HepG2 (cell line): ENCODE data around the gene NRL.

Experiments used
- SRSF4 ChIP-seq: fragments of 200-400 bp; formaldehyde crosslinking; IDR thresholded peaks from one replicate; pipeline ENCODE4 v1.6.1; 2018; ENCODE audit warnings: mild to moderate bottlenecking, low read depth, low read length, moderate library complexity; ENCODE audit not compliant: poor library complexity, severe bottlenecking
- ZMYM3 ChIP-seq: sonication (generic); formaldehyde crosslinking; IDR thresholded peaks from 2 replicates; pipeline ENCODE4 v1.5.1; 2020; ENCODE audit warnings: mild to moderate bottlenecking, missing genetic modification reagents
- ZNF256 ChIP-seq: sonication (generic); formaldehyde crosslinking; conservative IDR thresholded peaks from 2 replicates; pipeline ENCODE4 v1.4.0; 2020; ENCODE audit warnings: missing genetic modification reagents

DNA sequence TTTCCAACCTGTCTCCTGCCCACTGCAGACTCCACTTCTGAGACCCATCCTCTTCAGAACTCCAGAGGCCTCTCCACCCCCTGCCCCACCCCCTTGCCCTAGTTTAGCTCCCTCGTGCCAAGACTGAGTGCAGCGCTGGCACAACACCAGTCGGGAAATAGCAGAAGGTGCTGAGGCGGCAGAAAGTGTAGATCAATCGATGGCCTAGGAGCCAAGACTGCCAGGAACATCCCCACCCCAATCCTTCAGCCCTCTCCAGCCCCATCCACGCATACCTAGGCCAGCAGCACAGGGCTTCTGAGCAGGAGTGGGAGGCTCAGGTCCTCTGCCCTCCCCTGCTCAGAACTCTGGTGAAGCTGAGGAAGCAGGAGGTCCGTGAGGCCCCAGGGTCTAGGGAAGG lies 42.3 kb downstream of the NRL start:
- TF ChIP-seq ZNF256 (CRISPR knock-in tag) = no peak
- TF ChIP-seq ZMYM3 (CRISPR knock-in tag) = no peak
- no peak for TF ChIP-seq SRSF4
